ENCODE measurements around the gene DLG3.

DLG3 gene

DNA sequence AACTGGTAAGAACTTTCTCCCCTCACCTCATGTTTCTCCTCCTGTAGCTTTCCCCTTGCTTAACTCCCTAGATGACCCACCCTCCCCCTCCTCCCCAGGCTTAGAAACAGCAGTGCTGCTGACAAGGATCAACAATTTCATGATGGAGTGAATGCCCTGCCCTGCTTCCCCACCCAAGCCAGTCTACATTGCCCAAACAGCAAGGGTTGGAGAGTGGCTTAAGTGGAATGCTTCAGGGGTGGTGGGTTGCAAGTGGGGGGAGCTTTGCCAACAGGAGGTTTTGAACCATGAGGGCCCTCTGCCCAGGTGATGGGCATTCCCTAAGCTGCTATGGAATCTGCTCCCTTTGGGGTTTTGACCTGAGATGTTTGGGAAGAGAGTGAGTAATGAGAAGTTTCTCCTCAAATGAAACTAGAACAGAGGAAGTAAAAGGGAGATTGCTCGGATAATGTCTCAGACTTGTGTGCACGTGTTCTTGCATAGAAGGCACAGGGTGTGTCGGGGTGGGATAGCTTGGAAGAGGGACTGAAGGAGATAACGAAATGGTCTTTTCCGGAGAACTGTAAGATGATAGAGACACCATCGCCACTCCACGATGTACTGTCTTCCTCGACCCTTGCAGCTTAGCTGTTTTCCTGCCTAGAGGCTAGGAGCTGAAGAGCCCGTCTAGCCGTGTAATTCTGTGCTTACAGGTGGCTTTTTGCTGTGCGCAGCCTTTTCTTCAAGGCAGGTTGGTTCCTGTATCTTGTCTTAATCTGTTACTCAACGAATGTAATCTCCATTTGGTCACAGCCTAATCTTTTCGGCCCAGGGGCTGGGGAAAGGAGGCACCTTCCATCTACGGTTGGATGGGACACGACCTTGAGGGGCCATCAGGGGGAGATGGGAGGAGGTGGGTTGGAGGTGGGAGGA lies 11.4 kb upstream of the DLG3 start:
- Histone ChIP-seq H3K27me3 (ENCODE audit: control insufficient read depth, insufficient read depth, low read length) (no peaks in the 10 kb centered on the region), H3K4me3 (ENCODE audit: low read depth, low read length) (peak overlapping the region; percentile 70), H3K4me1 (peaks cover 5% of the 10 kb centered on the region), H2AFZ (peak overlapping the region; percentile 93), H3K27ac (peak overlapping the region; percentile 73), H3K4me2 (ENCODE audit: low read length) (peak overlapping the region; percentile 65), H3K9me3 (ENCODE audit: control insufficient read depth, low read length) (no peaks in the 10 kb centered on the region), H3K9ac (no peak overlapping the region), H3K36me3 (ENCODE audit: control insufficient read depth, insufficient read depth, low read length) (no peaks in the 10 kb centered on the region), H3K79me2 (no peaks in the 10 kb centered on the region)
- TF ChIP-seq CTCF (IDR thresholded peaks at IDR 0.05): no peak

DNA sequence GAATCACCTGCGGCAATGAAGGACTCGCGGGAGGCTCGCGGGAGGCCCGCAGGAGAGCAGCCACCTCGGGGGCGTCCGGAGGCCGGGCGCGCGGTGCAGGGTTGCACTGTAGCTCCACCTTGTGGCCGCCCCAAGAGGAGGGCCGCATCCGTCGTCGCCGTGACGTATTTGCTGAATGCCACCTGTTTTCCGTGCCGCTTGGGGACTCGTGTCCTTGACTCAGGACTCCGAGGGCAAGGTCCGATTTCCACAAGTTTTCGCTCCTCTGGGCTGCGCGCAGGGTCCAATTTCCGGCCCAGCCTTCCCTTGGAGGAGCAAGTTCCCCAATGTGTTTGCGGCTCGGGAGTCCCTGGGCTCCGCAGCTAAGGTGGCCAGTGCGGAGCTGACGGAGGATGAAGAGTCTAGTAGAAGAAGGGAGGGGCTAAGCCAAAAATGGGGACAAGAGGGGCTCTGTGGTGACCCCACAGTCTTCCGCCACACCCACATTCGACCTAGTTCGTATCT lies 10.7 kb upstream of the DLG3 start:
- H3K4me2 ChIP-seq (ENCODE audit: low read length): peak overlapping the region; percentile 65
- no peak overlapping the region for H3K9ac ChIP-seq
- H3K36me3 ChIP-seq (ENCODE audit: control insufficient read depth, insufficient read depth, low read length): no peaks in the 10 kb centered on the region
- peak; percentile 75 for TF ChIP-seq CTCF (IDR thresholded peaks at IDR 0.05)
- no peaks in the 10 kb centered on the region for H3K9me3 ChIP-seq (ENCODE audit: control insufficient read depth, low read length)
- H3K27ac ChIP-seq: peak overlapping the region; percentile 73
- H3K79me2 ChIP-seq: no peaks in the 10 kb centered on the region
- H2AFZ ChIP-seq: peak overlapping the region; percentile 93
- H3K4me1 ChIP-seq: peaks cover 5% of the 10 kb centered on the region
- no peaks in the 10 kb centered on the region for H3K27me3 ChIP-seq (ENCODE audit: control insufficient read depth, insufficient read depth, low read length)
- peak overlapping the region; percentile 70 for H3K4me3 ChIP-seq (ENCODE audit: low read depth, low read length)

- Histone ChIP-seq H3K27ac (peak overlapping the region; percentile 73), H3K4me3 (ENCODE audit: low read depth, low read length) (peak overlapping the region; percentile 70), H3K9me3 (ENCODE audit: control insufficient read depth, low read length) (no peaks in the 10 kb centered on the region), H3K4me1 (peaks cover 5% of the 10 kb centered on the region), H3K79me2 (no peaks in the 10 kb centered on the region), H3K36me3 (ENCODE audit: control insufficient read depth, insufficient read depth, low read length) (no peaks in the 10 kb centered on the region), H2AFZ (peak overlapping the region; percentile 93), H3K9ac (no peak overlapping the region), H3K4me2 (ENCODE audit: low read length) (peak overlapping the region; percentile 65), H3K27me3 (ENCODE audit: control insufficient read depth, insufficient read depth, low read length) (no peaks in the 10 kb centered on the region)
- no peak for TF ChIP-seq CTCF (IDR thresholded peaks at IDR 0.05)
Observed at GRCh38 chrX:70434352-70434866, 10.2 kb upstream of the DLG3 start.

GRCh38 chrX:70434914-70435586 lies 9.6 kb upstream of the DLG3 start:
- Histone ChIP-seq H3K27ac (peak overlapping the region; percentile 36), H3K4me2 (ENCODE audit: low read length) (peak overlapping the region; percentile 65), H3K79me2 (no peaks in the 10 kb centered on the region), H3K4me3 (ENCODE audit: low read depth, low read length) (peak overlapping the region; percentile 42), H3K4me1 (peaks cover 5% of the 10 kb centered on the region), H2AFZ (peak overlapping the region; percentile 93), H3K9ac (no peak overlapping the region), H3K36me3 (ENCODE audit: control insufficient read depth, insufficient read depth, low read length) (no peaks in the 10 kb centered on the region), H3K9me3 (ENCODE audit: control insufficient read depth, low read length) (no peaks in the 10 kb centered on the region), H3K27me3 (ENCODE audit: control insufficient read depth, insufficient read depth, low read length) (no peaks in the 10 kb centered on the region)
- TF ChIP-seq CTCF (IDR thresholded peaks at IDR 0.05): no peak

Measured in parathyroid adenoma (tissue), 2 donors.